AG04450 (cell line): Measurements from ENCODE around the gene CERK. TPM values are rescaled to one million over a fixed set of nuclear protein-coding genes. Genes with fewer than 3 reads are reported as not detected.

Experiments used
- CTCF ChIA-PET: fragments of 300-600, 350-600 bp; formaldehyde crosslinking; extraction: SDS; loops from one replicate; lab custom pipeline; 2022; ENCODE audit warnings: antibody characterized with exemption, inconsistent platforms; lab: Charles Lee
- POLR2A ChIA-PET: fragments of 350-600 bp; formaldehyde crosslinking; extraction: SDS; loops from one replicate; lab custom pipeline; 2021; ENCODE audit warnings: antibody characterized with exemption, inconsistent platforms; lab: Yijun Ruan, JAX
- DNase-seq: peaks from one replicate; pipeline ENCODE4 v3.0.0-alpha.2; 2011; ENCODE audit warnings: low read depth, low spot score
- H3K27ac ChIP-seq: one replicate; pipeline ENCODE4 v1.5.1; 2012; ENCODE audit warnings: low read depth, low read length, control low read depth
- H3K27me3 ChIP-seq: one replicate; pipeline ENCODE4 v1.6.0; 2012; ENCODE audit warnings: low read length; ENCODE audit not compliant: control insufficient read depth, insufficient read depth
- H3K4me3 ChIP-seq: 2 replicates; pipeline ENCODE4 v1.5.1; 2011; ENCODE audit warnings: mild to moderate bottlenecking, low read depth, low read length, control low read depth
- H3K9me3 ChIP-seq: 2 replicates; pipeline ENCODE4 v1.5.1; 2012; ENCODE audit warnings: low read length; ENCODE audit not compliant: control insufficient read depth, insufficient read depth
- polyA plus RNA-seq: library from polyadenylated mRNA; depleted of rRNA; stranded (reverse); fragments of >200 nt; gene quantifications from 2 replicates; pipeline ENCODE4 v1.2.3, GENCODE V29; 2011
- TF ChIP-seq, protein P1 (sequence below): IDR thresholded peaks from 2 replicates; pipeline ENCODE4 v1.5.1; 2011; ENCODE audit warnings: low read depth, low read length, control low read depth, inconsistent platforms

CERK gene
- polyA plus RNA-seq, 1 experiment = 29.0 TPM

DNA sequence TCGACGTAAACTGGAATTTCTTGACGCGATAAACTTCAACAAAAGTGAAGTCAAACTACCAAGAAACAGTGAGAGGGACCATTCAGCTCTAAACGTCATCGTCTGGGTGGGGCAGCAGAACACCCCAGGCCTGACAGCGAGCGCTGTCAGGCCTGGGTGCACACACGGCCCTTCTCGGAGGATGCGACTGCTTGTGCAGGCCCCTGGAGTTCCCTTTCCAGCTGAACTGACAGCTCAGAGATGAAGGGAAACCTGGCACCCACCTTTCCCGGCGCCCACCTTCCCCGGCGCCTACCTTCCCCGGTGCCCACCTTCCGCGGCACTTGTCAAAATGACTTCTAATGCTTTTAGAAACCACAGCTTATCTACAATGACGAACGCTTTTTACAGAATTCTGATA, 47.9 kb downstream of the CERK start:
- TF ChIP-seq, protein P1, sequence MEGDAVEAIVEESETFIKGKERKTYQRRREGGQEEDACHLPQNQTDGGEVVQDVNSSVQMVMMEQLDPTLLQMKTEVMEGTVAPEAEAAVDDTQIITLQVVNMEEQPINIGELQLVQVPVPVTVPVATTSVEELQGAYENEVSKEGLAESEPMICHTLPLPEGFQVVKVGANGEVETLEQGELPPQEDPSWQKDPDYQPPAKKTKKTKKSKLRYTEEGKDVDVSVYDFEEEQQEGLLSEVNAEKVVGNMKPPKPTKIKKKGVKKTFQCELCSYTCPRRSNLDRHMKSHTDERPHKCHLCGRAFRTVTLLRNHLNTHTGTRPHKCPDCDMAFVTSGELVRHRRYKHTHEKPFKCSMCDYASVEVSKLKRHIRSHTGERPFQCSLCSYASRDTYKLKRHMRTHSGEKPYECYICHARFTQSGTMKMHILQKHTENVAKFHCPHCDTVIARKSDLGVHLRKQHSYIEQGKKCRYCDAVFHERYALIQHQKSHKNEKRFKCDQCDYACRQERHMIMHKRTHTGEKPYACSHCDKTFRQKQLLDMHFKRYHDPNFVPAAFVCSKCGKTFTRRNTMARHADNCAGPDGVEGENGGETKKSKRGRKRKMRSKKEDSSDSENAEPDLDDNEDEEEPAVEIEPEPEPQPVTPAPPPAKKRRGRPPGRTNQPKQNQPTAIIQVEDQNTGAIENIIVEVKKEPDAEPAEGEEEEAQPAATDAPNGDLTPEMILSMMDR = no peak
- Histone ChIP-seq H3K27me3 (no peaks in the 10 kb centered on the region), H3K4me3 (no peak overlapping the region), H3K9me3 (no peaks in the 10 kb centered on the region; the same call in 1 of the 2 replicates), H3K27ac (no peak overlapping the region)
- CTCF ChIA-PET = no interaction called here
- no peak for DNase-seq
- POLR2A ChIA-PET = no interaction called here

DNA sequence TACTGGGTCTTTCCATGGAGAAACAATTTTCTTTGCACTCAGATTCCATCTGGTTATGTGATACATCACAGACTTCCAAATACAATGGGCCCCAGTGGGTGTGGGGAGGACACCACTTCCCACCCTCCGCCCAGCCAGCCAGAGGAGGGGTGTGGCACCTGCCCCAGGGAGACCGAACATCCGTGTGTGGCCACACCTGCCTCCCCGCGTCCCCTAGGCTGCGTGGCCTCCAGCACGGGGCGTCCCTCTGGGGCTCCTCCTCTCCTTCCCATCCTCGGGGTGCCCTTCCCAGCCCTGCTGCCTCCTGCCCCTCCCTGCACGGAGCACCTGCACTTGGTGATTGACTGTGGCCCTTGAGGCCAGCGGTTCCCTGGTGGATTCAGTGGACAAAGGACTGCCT, 49.1 kb downstream of the CERK start:
- Histone ChIP-seq H3K27me3 (no peaks in the 10 kb centered on the region), H3K4me3 (no peak overlapping the region), H3K27ac (no peak overlapping the region), H3K9me3 (no peaks in the 10 kb centered on the region; the same call in 1 of the 2 replicates)
- TF ChIP-seq, protein P1 = no peak
- DNase-seq = no peak
- ChIA-PET POLR2A (no interaction called here), CTCF (interaction anchor here (1.0 kb wide), 1 partner anchor 125 kb away, joined by 4 read pairs; no protein-coding TSS in a partner anchor)

DNA sequence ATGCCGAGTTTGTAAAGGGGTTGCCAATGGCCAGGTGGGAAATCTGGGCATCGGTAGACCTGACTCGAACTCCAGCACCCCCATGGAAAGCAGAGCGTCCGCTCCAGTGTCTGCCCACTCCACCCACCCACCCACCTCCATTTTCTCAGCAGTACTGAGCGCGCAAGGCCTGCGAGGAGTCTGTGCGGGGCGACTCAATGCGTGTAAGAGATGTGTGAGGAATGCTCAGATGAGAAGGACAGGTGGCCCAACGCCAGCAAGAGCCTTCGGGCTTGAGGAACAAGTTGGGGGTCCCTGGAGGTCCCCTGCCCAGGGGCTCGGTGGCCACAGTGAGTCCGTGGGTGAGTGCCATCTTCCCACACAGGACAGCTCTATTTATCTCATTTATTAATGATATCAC, 50.6 kb downstream of the CERK start:
- Histone ChIP-seq H3K27me3 (no peaks in the 10 kb centered on the region), H3K27ac (no peak overlapping the region), H3K4me3 (no peak overlapping the region), H3K9me3 (no peaks in the 10 kb centered on the region; the same call in 1 of the 2 replicates)
- DNase-seq = no peak
- ChIA-PET CTCF (no interaction called here), POLR2A (no interaction called here)
- TF ChIP-seq, protein P1 = no peak

DNA sequence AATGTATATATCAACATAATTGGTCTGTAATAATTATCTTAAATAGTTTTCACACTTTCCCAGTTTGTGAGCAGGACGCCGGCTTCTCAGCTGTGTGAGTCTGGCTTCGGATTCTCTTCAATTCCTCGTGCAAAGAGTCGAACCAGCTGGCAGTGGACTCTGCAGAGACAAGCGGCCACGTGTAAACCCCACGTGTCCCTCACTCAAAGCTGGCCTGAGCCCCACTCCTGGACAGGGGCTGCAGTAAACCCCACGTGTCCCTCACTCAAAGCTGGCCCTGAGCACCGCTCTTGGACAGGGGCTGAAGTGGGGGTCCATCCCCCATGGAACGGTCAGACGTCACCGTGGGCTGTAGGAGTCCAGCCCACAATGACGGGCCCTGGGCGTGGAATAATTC, 51.0 kb downstream of the CERK start:
- POLR2A ChIA-PET = no interaction called here
- CTCF ChIA-PET = no interaction called here
- TF ChIP-seq, protein P1 = no peak
- Histone ChIP-seq H3K4me3 (no peak overlapping the region), H3K27ac (no peak overlapping the region), H3K9me3 (no peaks in the 10 kb centered on the region; the same call in 1 of the 2 replicates), H3K27me3 (no peaks in the 10 kb centered on the region)
- DNase-seq = no peak

DNA sequence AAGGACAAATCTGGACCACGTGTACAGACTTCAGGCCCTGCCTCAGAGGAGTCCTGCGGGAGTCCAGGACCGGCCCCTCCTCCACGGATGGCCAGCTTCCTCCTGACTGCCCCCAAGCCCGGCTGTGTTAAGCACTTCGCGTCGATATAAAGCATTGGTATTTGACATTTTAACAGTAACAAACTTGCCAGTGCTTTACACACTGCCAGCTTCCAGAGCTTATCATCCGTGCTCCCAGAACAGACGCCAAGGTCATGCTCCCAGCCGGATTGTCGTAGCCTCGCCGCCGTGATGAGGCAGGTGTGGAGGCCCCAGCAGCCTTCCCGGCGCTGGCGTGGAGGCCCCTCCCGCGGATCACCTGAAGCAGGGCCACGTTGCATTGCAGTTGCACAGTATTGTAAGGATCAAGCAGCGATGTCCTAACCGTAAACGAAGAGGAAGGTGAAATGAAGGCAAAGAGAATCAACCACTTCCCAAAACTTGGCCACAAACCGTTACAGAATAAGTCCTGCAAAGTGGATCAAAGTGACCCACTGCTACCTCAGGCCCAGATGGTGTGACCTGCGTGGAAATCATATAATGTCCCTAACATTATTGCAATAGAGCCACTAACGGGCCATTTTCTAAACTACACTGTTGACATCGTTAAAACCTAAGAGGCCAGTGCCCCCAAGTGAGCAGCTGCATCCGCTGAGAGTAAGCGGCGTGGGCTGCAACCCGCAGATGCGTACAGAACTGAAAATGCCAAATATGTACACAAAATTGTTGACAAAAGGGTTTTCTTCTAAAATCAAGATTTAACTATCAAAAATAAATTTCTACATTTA, 51.6 kb downstream of the CERK start:
- CTCF ChIA-PET = no interaction called here
- no peak overlapping the region for H3K4me3 ChIP-seq

More for the DNA sequence above, 51.6 kb downstream of the CERK start:
- POLR2A ChIA-PET = no interaction called here
- Histone ChIP-seq H3K27me3 (no peaks in the 10 kb centered on the region), H3K27ac (no peak overlapping the region), H3K9me3 (no peaks in the 10 kb centered on the region; the same call in 1 of the 2 replicates)
- TF ChIP-seq, protein P1 = no peak
- no peak for DNase-seq
